ENCODE results near the gene XRCC1.

- TF ChIP-seq CTCF (IDR thresholded peaks at IDR 0.05; ENCODE audit: borderline replicate concordance, extremely low read depth, low read length, poor library complexity, severe bottlenecking) (no peak), EZH2 (IDR thresholded peaks at IDR 0.05; ENCODE audit: borderline replicate concordance, low read depth, low read length, severe bottlenecking) (no peak)
Measured at GRCh38 chr19:43552198-43552450, 23.2 kb downstream of the XRCC1 start.
